Measurements from ENCODE around the gene ZDHHC22. TPM values are rescaled to one million over a fixed set of nuclear protein-coding genes. Genes with fewer than 3 reads are reported as not detected.

Gene ZDHHC22
- total RNA-seq, 5 donors from 2014 or later (not counting 1 experiment from before 2014, with no cell fraction given) = 0.06 TPM; not detected in 4

DNA sequence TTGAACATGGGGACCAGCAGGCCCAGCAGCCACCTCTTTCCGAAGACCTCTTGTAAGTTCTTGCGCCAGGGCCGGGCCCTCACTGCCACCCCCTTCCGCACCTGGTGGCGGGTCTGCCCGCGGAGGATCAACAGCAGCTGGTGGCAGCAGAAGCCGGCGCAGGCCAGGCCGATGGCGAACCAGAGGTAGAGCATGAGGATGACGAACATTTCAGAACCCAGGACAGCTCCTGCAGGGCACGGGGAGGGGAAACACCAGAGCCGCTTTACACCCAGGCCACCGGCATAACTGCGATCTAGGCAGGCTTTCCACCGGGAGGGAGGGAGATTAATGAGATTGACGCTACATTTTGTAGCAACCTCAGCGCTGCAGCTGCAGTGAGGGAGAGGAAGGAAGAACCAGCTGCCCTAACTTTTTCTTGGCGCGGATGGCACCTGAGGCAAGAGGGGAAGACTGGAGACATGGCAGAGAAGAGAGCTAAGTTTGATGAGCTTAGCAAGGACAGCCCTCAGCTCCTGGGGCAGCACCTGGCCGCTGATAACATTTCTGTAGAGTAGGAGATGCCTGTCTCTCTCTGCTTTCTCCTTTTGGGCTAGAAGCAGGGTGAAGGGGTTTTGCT is 7.8 kb downstream of the ZDHHC22 start:
- H3K4me3 ChIP-seq (ENCODE audit: control insufficient read depth in 1 of 2, extremely low read depth in 1 of 2, low read length in 1 of 2) = no peak overlapping the region
- peaks cover 3 to 18% (median 4%) of the 10 kb centered on the region in 3 donors for H3K4me1 Mint-ChIP-seq
- H3K9me3 Mint-ChIP-seq = peaks cover 0 to 7% (median 0%) of the 10 kb centered on the region in 3 donors
- WGBS (ENCODE audit: insufficient coverage) = 8% methylated on average over 21 of the region's 22 CpGs
- DNase-seq (peak in 32 of 35 experiments; percentile 17 to 73 (median 46)), ATAC-seq (replicated peaks in 1 of 4) (peak; percentile 43 to 86 (median 64))
- H3K4me1 ChIP-seq (ENCODE audit: control insufficient read depth in 1 of 2, extremely low read depth in 1 of 2, insufficient read depth in 2 of 2, low read length in 2 of 2) = peaks cover 0 to 2% of the 10 kb centered on the region in 2 experiments
- H3K27ac Mint-ChIP-seq = no peak overlapping the region
- H3K27ac ChIP-seq (ENCODE audit: low read length) = no peak overlapping the region
- H3K27me3 Mint-ChIP-seq = peaks cover 61 to 89% of the 10 kb centered on the region in 2 donors
- CTCF ChIA-PET = no interaction called here
- POLR2A ChIA-PET = interaction anchor here in 1 of 2 donors (0.6 kb wide), 1 partner anchor 13 kb away, joined by 12 read pairs; no protein-coding TSS in a partner anchor
- H3K9me3 ChIP-seq = no peaks in the 10 kb centered on the region
- H3K36me3 Mint-ChIP-seq = no peaks in the 10 kb centered on the region
- H3K36me3 ChIP-seq (ENCODE audit: control insufficient read depth in 2 of 2, extremely low read depth in 1 of 2, insufficient read depth in 1 of 2, low read length in 1 of 2) = no peaks in the 10 kb centered on the region
- no peak overlapping the region for H3K4me3 Mint-ChIP-seq
- H3K27me3 ChIP-seq (replicated peaks in 1 of 2; ENCODE audit: control insufficient read depth in 2 of 2, extremely low read depth in 1 of 2, insufficient read depth in 2 of 2, low read length in 1 of 2) = peaks cover 4 to 74% of the 10 kb centered on the region in 2 experiments

DNA sequence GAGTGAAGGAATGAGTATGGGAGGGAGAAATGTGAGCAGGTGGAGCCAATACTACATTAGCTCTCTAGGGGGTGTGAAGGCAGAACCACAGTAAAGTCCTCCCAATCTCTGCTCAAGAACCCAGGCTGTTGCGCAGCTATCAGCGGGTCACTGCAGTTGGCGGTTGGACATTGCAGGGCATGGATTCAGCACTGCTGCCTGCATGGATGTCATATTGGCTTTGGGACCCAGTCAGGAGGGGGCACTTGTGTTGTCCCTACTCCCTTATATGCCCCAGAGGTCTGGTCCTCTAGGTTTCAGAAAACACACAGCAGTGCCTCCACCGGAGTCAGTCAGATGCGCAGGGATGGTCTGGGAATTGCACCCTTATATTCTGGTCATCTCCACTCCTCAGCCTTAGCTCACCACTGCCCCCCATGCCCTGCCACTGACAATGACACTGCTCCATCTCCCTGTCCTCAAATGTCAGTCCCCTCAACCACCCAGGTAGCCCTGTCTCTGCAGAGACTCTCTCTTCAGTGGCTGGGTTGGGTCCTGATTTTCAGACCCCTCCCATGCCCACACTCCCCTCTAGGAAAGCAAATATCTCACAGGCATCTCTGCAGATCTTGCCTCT is 9.6 kb downstream of the ZDHHC22 start:
- Histone ChIP-seq H3K36me3 (ENCODE audit: control insufficient read depth in 2 of 2, extremely low read depth in 1 of 2, insufficient read depth in 1 of 2, low read length in 1 of 2) (no peaks in the 10 kb centered on the region), H3K9me3 (no peaks in the 10 kb centered on the region), H3K4me1 (ENCODE audit: control insufficient read depth in 1 of 2, extremely low read depth in 1 of 2, insufficient read depth in 2 of 2, low read length in 2 of 2) (peaks cover 0 to 2% of the 10 kb centered on the region in 2 experiments), H3K27me3 (replicated peaks in 1 of 2; ENCODE audit: control insufficient read depth in 2 of 2, extremely low read depth in 1 of 2, insufficient read depth in 2 of 2, low read length in 1 of 2) (peaks cover 2 to 69% of the 10 kb centered on the region in 2 experiments), H3K4me3 (ENCODE audit: control insufficient read depth in 1 of 2, extremely low read depth in 1 of 2, low read length in 1 of 2) (no peak overlapping the region), H3K27ac (ENCODE audit: low read length) (no peak overlapping the region)
- Mint-ChIP-seq H3K4me3 (no peak overlapping the region), H3K27me3 (peaks cover 49 to 82% of the 10 kb centered on the region in 2 donors), H3K27ac (no peak overlapping the region), H3K4me1 (peaks cover 0 to 14% (median 1%) of the 10 kb centered on the region in 3 donors), H3K9me3 (peaks cover 0 to 7% (median 0%) of the 10 kb centered on the region in 3 donors), H3K36me3 (no peaks in the 10 kb centered on the region)
- DNase-seq = no peak
- 77% methylated on average over 5 of the region's 5 CpGs for WGBS (ENCODE audit: insufficient coverage)
- POLR2A ChIA-PET = no interaction called here
- no peak for ATAC-seq (replicated peaks in 1 of 4)
- CTCF ChIA-PET = interaction anchor here (0.6 kb wide), 2 partner anchors 10 to 478 kb away, joined by 3 to 4 read pairs; partner anchors contain the start of gene ZDHHC22 (in 1 of the 2)

DNA sequence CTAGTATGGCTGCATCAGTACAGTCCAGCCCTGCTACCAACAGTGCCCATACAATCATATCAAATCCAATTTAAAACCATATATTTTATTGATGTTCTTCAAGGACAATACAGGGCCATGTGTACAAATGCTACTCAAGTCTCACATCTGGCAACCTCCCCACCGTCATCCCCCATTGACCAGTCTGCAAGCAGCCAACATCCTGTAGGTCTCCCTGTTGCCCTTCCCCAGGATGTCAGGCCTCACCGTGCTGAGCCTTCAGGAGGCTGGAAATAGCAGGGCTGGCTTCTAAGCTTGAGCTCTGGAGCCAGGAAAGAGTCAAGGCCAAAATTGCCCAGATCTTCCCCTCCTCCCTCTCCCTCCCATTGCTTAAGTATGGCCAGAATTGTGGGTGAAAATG is 10.4 kb downstream of the ZDHHC22 start:
- Histone ChIP-seq H3K4me3 (ENCODE audit: control insufficient read depth in 1 of 2, extremely low read depth in 1 of 2, low read length in 1 of 2) (no peak overlapping the region), H3K27ac (ENCODE audit: low read length) (no peak overlapping the region), H3K9me3 (no peaks in the 10 kb centered on the region), H3K36me3 (ENCODE audit: control insufficient read depth in 2 of 2, extremely low read depth in 1 of 2, insufficient read depth in 1 of 2, low read length in 1 of 2) (no peaks in the 10 kb centered on the region), H3K4me1 (ENCODE audit: control insufficient read depth in 1 of 2, extremely low read depth in 1 of 2, insufficient read depth in 2 of 2, low read length in 2 of 2) (peaks cover 0 to 2% of the 10 kb centered on the region in 2 experiments), H3K27me3 (replicated peaks in 1 of 2; ENCODE audit: control insufficient read depth in 2 of 2, extremely low read depth in 1 of 2, insufficient read depth in 2 of 2, low read length in 1 of 2) (peaks cover 1 to 70% of the 10 kb centered on the region in 2 experiments)
- Mint-ChIP-seq H3K36me3 (no peaks in the 10 kb centered on the region), H3K4me3 (no peak overlapping the region), H3K4me1 (peaks cover 0 to 14% (median 1%) of the 10 kb centered on the region in 3 donors), H3K9me3 (peaks cover 0 to 7% (median 0%) of the 10 kb centered on the region in 3 donors), H3K27ac (no peak overlapping the region), H3K27me3 (peaks cover 42 to 81% of the 10 kb centered on the region in 2 donors)
- ATAC-seq (replicated peaks in 1 of 4) (no peak), DNase-seq (no peak)
- ChIA-PET POLR2A (no interaction called here), CTCF (no interaction called here)
- 67% methylated on average over 2 of the region's 2 CpGs for WGBS (ENCODE audit: insufficient coverage)

DNA sequence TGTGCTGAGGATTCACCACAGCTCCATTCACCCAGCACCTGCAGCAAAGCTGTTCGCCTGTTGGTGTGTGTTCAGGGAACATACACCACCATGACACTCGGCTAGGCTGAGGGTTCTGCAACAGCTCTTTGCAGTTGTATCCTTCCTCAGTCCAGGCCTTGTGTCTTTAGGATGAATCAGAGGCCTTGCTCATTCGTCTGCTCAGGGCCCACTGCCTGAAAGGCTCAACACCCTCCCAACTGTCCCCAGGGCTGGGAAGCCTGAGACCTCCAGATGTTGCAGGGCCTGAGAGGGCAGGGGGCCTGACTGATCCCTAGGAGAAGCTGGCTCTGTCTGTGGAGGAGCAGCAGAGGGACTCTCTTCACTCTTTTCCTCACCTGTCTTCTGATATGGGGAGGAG is 11.2 kb downstream of the ZDHHC22 start:
- H3K4me1 ChIP-seq (ENCODE audit: control insufficient read depth in 1 of 2, extremely low read depth in 1 of 2, insufficient read depth in 2 of 2, low read length in 2 of 2) = peaks cover 0 to 7% of the 10 kb centered on the region in 2 experiments
- Mint-ChIP-seq H3K27ac (no peak overlapping the region), H3K4me1 (peaks cover 4 to 17% (median 5%) of the 10 kb centered on the region in 3 donors), H3K36me3 (no peaks in the 10 kb centered on the region), H3K27me3 (peaks cover 39 to 82% of the 10 kb centered on the region in 2 donors), H3K4me3 (no peak overlapping the region), H3K9me3 (peaks cover 0 to 7% (median 0%) of the 10 kb centered on the region in 3 donors)
- no peaks in the 10 kb centered on the region for H3K36me3 ChIP-seq (ENCODE audit: control insufficient read depth in 2 of 2, extremely low read depth in 1 of 2, insufficient read depth in 1 of 2, low read length in 1 of 2)
- H3K4me3 ChIP-seq (ENCODE audit: control insufficient read depth in 1 of 2, extremely low read depth in 1 of 2, low read length in 1 of 2) = no peak overlapping the region
- ATAC-seq (replicated peaks in 1 of 4) = no peak
- no peak for DNase-seq
- no peaks in the 10 kb centered on the region for H3K9me3 ChIP-seq
- H3K27me3 ChIP-seq (replicated peaks in 1 of 2; ENCODE audit: control insufficient read depth in 2 of 2, extremely low read depth in 1 of 2, insufficient read depth in 2 of 2, low read length in 1 of 2) = peaks cover 2 to 75% of the 10 kb centered on the region in 2 experiments
- H3K27ac ChIP-seq (ENCODE audit: low read length) = no peak overlapping the region
- CTCF ChIA-PET = interaction anchor here in 1 of 2 donors (0.7 kb wide), 1 partner anchor 949 kb away, joined by 3 read pairs; no protein-coding TSS in a partner anchor
- 33% methylated on average over 1 of the region's 3 CpGs for WGBS (ENCODE audit: insufficient coverage)
- POLR2A ChIA-PET = no interaction called here

DNA sequence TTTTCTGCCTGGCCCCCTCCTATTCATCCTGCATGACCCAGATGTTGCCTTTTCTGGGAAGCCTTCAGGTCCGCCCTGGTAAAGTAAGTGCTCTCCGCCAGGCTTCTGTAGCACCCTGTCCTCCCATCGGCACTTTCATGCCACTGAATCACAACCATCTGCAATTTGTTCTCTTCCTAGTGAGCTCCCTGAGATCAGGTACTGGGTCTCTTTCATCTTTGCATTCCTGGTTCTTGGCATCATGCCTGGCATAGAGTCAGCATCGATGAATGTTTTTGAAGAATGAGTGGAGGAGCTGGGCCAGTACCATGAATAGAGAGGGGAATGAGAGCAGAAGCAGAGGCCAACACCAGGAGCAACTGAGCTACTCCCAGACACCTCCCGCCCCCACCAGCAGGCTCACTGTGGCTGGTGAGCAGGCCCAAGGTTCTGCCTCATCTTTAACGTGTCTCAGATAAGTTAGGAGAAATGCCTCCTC is 13.1 kb downstream of the ZDHHC22 start:
- CTCF ChIA-PET = interaction anchor here in 1 of 2 donors (0.7 kb wide), 1 partner anchor 23 kb away, joined by 3 read pairs; no protein-coding TSS in a partner anchor
- WGBS (ENCODE audit: insufficient coverage) = 92% methylated on average over 2 of the region's 6 CpGs
- Mint-ChIP-seq H3K9me3 (peaks cover 0 to 3% (median 0%) of the 10 kb centered on the region in 3 donors), H3K4me3 (no peak overlapping the region), H3K27me3 (peaks cover 23 to 67% of the 10 kb centered on the region in 2 donors), H3K4me1 (peaks cover 16 to 19% (median 19%) of the 10 kb centered on the region in 3 donors), H3K27ac (no peak overlapping the region), H3K36me3 (no peaks in the 10 kb centered on the region)
- H3K4me3 ChIP-seq (ENCODE audit: control insufficient read depth in 1 of 2, extremely low read depth in 1 of 2, low read length in 1 of 2) = no peak overlapping the region
- H3K36me3 ChIP-seq (ENCODE audit: control insufficient read depth in 2 of 2, extremely low read depth in 1 of 2, insufficient read depth in 1 of 2, low read length in 1 of 2) = no peaks in the 10 kb centered on the region
- POLR2A ChIA-PET = no interaction called here
- peaks cover 0 to 22% of the 10 kb centered on the region in 2 experiments for H3K4me1 ChIP-seq (ENCODE audit: control insufficient read depth in 1 of 2, extremely low read depth in 1 of 2, insufficient read depth in 2 of 2, low read length in 2 of 2)
- ATAC-seq (replicated peaks in 1 of 4) = no peak
- no peak overlapping the region for H3K27ac ChIP-seq (ENCODE audit: low read length)
- H3K27me3 ChIP-seq (replicated peaks in 1 of 2; ENCODE audit: control insufficient read depth in 2 of 2, extremely low read depth in 1 of 2, insufficient read depth in 2 of 2, low read length in 1 of 2) = peaks cover 2 to 70% of the 10 kb centered on the region in 2 experiments
- H3K9me3 ChIP-seq = no peaks in the 10 kb centered on the region
- no peak for DNase-seq

DNA sequence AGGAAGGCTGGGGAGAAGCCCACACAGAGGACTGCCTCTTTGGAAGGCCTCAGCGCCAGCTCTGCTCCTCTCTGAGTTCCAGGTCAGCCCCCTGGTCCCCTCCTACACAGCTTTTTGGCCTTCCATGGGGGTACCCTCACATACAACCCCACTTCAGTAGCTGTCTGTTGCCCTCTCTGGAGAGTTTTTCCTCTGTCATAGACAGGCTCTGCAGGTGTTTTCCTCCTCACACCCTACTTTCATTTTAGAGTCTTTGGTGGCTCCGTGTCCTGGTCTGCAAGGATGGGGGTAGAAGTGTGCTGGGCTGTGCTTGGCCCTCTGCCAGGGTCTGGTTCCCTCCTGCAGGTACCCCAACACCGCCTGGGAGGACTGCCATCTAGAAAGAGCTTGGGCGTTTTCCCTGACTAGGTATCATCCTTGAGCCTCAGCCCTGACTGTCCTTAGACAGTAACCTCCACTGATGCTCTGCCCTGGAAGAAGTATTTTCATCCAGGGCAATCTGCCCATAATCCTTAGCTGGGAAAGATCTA is 15.1 kb downstream of the ZDHHC22 start:
- H3K27me3 ChIP-seq (replicated peaks in 1 of 2; ENCODE audit: control insufficient read depth in 2 of 2, extremely low read depth in 1 of 2, insufficient read depth in 2 of 2, low read length in 1 of 2) = peaks cover 2 to 55% of the 10 kb centered on the region in 2 experiments
- Mint-ChIP-seq H3K4me3 (peak overlapping the region in 1 of 3 donors; percentile 79), H3K27me3 (peaks cover 8 to 48% of the 10 kb centered on the region in 2 donors), H3K9me3 (no peaks in the 10 kb centered on the region), H3K27ac (no peak overlapping the region), H3K36me3 (no peaks in the 10 kb centered on the region), H3K4me1 (peaks cover 28 to 35% (median 35%) of the 10 kb centered on the region in 3 donors)
- CTCF ChIA-PET = interaction anchor here (0.9 to 1.0 kb wide), 2 partner anchors 10 to 189 kb away, joined by 3 read pairs; no protein-coding TSS in a partner anchor
- peaks cover 4 to 40% of the 10 kb centered on the region in 2 experiments for H3K4me1 ChIP-seq (ENCODE audit: control insufficient read depth in 1 of 2, extremely low read depth in 1 of 2, insufficient read depth in 2 of 2, low read length in 2 of 2)
- no peak overlapping the region for H3K4me3 ChIP-seq (ENCODE audit: control insufficient read depth in 1 of 2, extremely low read depth in 1 of 2, low read length in 1 of 2)
- H3K27ac ChIP-seq (ENCODE audit: low read length) = no peak overlapping the region
- WGBS (ENCODE audit: insufficient coverage) = 96% methylated on average over 2 of the region's 4 CpGs
- POLR2A ChIA-PET = interaction anchor here in 1 of 2 donors (0.5 kb wide), 1 partner anchor 97 kb away, joined by 10 read pairs; no protein-coding TSS in a partner anchor
- no peaks in the 10 kb centered on the region for H3K36me3 ChIP-seq (ENCODE audit: control insufficient read depth in 2 of 2, extremely low read depth in 1 of 2, insufficient read depth in 1 of 2, low read length in 1 of 2)
- H3K9me3 ChIP-seq = no peaks in the 10 kb centered on the region
- ATAC-seq (replicated peaks in 1 of 4) (no peak), DNase-seq (no peak)

Measured in T-cell (primary cell).